ENCODE data around the gene LAMC3.

- TF ChIP-seq, protein P1, sequence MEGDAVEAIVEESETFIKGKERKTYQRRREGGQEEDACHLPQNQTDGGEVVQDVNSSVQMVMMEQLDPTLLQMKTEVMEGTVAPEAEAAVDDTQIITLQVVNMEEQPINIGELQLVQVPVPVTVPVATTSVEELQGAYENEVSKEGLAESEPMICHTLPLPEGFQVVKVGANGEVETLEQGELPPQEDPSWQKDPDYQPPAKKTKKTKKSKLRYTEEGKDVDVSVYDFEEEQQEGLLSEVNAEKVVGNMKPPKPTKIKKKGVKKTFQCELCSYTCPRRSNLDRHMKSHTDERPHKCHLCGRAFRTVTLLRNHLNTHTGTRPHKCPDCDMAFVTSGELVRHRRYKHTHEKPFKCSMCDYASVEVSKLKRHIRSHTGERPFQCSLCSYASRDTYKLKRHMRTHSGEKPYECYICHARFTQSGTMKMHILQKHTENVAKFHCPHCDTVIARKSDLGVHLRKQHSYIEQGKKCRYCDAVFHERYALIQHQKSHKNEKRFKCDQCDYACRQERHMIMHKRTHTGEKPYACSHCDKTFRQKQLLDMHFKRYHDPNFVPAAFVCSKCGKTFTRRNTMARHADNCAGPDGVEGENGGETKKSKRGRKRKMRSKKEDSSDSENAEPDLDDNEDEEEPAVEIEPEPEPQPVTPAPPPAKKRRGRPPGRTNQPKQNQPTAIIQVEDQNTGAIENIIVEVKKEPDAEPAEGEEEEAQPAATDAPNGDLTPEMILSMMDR (IDR thresholded peaks at IDR 0.05) = no peak
- no peak for TF ChIP-seq EZH2 (IDR thresholded peaks at IDR 0.05)
- no peak for TF ChIP-seq EZH2phosphoT487 (IDR thresholded peaks at IDR 0.05)
Measured at GRCh38 chr9:130988905-130989304, 20.1 kb upstream of the LAMC3 start.

All from neural progenitor cell (in vitro differentiated cells).